ENCODE data around the gene SSR4. TPM values are rescaled to one million over a fixed set of nuclear protein-coding genes. Genes with fewer than 3 reads are reported as not detected.

SSR4 gene
- total RNA-seq, 1 experiment from 2014 or later: 179 TPM

- H3K56ac ChIP-seq (ENCODE audit: insufficient read length, low read depth, low read length): no peak overlapping the region
- no peak overlapping the region for H2BK20ac ChIP-seq (ENCODE audit: low read depth, low read length, poor library complexity, severe bottlenecking)
- peaks cover 0 to 5% (median 3%) of the 10 kb centered on the region in 3 experiments; a peak in 5 of 7 replicates for H3K36me3 Mint-ChIP-seq (ENCODE audit: insufficient read depth in 1 of 3, low read depth in 3 of 3)
- DNase-seq: no peak
- no peak overlapping the region for H3K4ac ChIP-seq (ENCODE audit: low read depth, low read length)
- H3K4me3 Mint-ChIP-seq: no peak overlapping the region
- no peaks in the 10 kb centered on the region for H3K79me2 ChIP-seq (ENCODE audit: insufficient read depth, low read length)
- no CpG with 5 or more reads among the region's 22 CpGs for WGBS (ENCODE audit: extremely low coverage, insufficient read length, low lambda C conversion rate)
- no peak overlapping the region for H3T11ph ChIP-seq (ENCODE audit: low read length)
- H2BK12ac ChIP-seq (ENCODE audit: insufficient read length, low read depth, low read length): no peak overlapping the region
- H4K20me1 ChIP-seq (ENCODE audit: control insufficient read depth, insufficient read depth, insufficient read length): no peaks in the 10 kb centered on the region
- no peak overlapping the region for H4K5ac ChIP-seq (ENCODE audit: insufficient read length, low read depth, low read length)
- H3K9me3 ChIP-seq (ENCODE audit: control insufficient read depth, low read depth, low read length): no peaks in the 10 kb centered on the region
- H3K9me3 Mint-ChIP-seq: peaks cover 32 to 52% of the 10 kb centered on the region in 2 experiments
- no peak overlapping the region for H3K14ac ChIP-seq (ENCODE audit: insufficient read depth, low read length)
- no peaks in the 10 kb centered on the region for H3K4me1 ChIP-seq (ENCODE audit: insufficient read depth, low read length)
- peaks cover 2% of the 10 kb centered on the region; the same call in 1 of the 2 replicates for H3K27me3 Mint-ChIP-seq (ENCODE audit: low read depth)
- H3K27ac ChIP-seq (ENCODE audit: insufficient read length, low read depth, low read length): no peak overlapping the region
- H3K9ac ChIP-seq (ENCODE audit: extremely low read depth, insufficient read length, low read length): no peak overlapping the region
- no peak overlapping the region for H3K27ac Mint-ChIP-seq
- no peak overlapping the region for H3K18ac ChIP-seq (ENCODE audit: insufficient read length, low read depth, low read length)
- peaks cover 4 to 8% of the 10 kb centered on the region in 2 experiments for H3K4me1 Mint-ChIP-seq
- H3K23me2 ChIP-seq (ENCODE audit: insufficient read length, low read depth, low read length, poor library complexity, severe bottlenecking): no peaks in the 10 kb centered on the region
- no peak overlapping the region for H4K91ac ChIP-seq (ENCODE audit: insufficient read length, low read depth, low read length)
- no peaks in the 10 kb centered on the region for H3K79me1 ChIP-seq (ENCODE audit: insufficient read depth, low read depth, low read length, poor library complexity, severe bottlenecking)
- no peak overlapping the region for H3K4me2 ChIP-seq (ENCODE audit: insufficient read depth, insufficient read length, low read length)
- no peak overlapping the region for H2BK5ac ChIP-seq (ENCODE audit: insufficient read length, low read length)
- no peak overlapping the region for H2BK15ac ChIP-seq (ENCODE audit: low read depth, low read length)
- no peak overlapping the region for H2AFZ ChIP-seq (ENCODE audit: low read length)
- H2BK120ac ChIP-seq (ENCODE audit: low read depth, low read length, poor library complexity, severe bottlenecking): no peak overlapping the region
- no peak overlapping the region for H2AK5ac ChIP-seq (ENCODE audit: insufficient read length, low read length)
- H3K27me3 ChIP-seq (ENCODE audit: insufficient read depth, low read length): no peaks in the 10 kb centered on the region
- no peak overlapping the region for H3K23ac ChIP-seq (ENCODE audit: insufficient read length, low read depth, low read length)
- no peak overlapping the region for H4K8ac ChIP-seq (replicated peaks; ENCODE audit: insufficient read length, low read depth, low read length)
- TF ChIP-seq, protein P1, sequence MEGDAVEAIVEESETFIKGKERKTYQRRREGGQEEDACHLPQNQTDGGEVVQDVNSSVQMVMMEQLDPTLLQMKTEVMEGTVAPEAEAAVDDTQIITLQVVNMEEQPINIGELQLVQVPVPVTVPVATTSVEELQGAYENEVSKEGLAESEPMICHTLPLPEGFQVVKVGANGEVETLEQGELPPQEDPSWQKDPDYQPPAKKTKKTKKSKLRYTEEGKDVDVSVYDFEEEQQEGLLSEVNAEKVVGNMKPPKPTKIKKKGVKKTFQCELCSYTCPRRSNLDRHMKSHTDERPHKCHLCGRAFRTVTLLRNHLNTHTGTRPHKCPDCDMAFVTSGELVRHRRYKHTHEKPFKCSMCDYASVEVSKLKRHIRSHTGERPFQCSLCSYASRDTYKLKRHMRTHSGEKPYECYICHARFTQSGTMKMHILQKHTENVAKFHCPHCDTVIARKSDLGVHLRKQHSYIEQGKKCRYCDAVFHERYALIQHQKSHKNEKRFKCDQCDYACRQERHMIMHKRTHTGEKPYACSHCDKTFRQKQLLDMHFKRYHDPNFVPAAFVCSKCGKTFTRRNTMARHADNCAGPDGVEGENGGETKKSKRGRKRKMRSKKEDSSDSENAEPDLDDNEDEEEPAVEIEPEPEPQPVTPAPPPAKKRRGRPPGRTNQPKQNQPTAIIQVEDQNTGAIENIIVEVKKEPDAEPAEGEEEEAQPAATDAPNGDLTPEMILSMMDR (conservative IDR thresholded peaks at IDR 0.05): no peak
These were observed 17.8 kb upstream of the SSR4 start for GRCh38 chrX:153776611-153777045.

Measured in H9 (cell line).